Lower leg skin (tissue), 4 donors: ENCODE results near the gene KNL1. TPM values are rescaled to one million over a fixed set of nuclear protein-coding genes. Genes with fewer than 3 reads are reported as not detected.

Experiments used
- DNase-seq, 2 donors: peaks; one replicate each; pipeline ENCODE4 v3.0.0-alpha.2; 2019; ENCODE audit warnings: low spot score in 2 of 2
- H3K4me3 ChIP-seq: fragments of 200-600 bp; sonication (generic); 2 replicates; pipeline ENCODE4 v1.5.1; 2017; ENCODE audit warnings: mild to moderate bottlenecking, low read depth; ENCODE audit not compliant: poor library complexity, severe bottlenecking
- POLR2A ChIP-seq, 2 donors: fragments of 450-650 bp; IDR thresholded peaks; one replicate each; pipeline ENCODE4 v1.6.1; 2016 to 2017; ENCODE audit warnings: antibody characterized with exemption in 2 of 2, mild to moderate bottlenecking in 1 of 2, moderate library complexity in 1 of 2
- WGBS, 2 donors: methylation state at CpG; one replicate each; pipeline ENCODE4 v1.1.5; 2018; 5-methylcytosine and 5-hydroxymethylcytosine counted together
- intact Hi-C: fragments of 100-400 bp; cut with DNase I; formaldehyde crosslinking; loops from one replicate; pipeline ENCODE4 v1.15.0; 2023; ENCODE audit warnings: low total_unique reads
- total RNA-seq, 4 donors: library from RNA; depleted of rRNA; stranded (reverse); fragments of >200 nt; gene quantifications; one replicate each; pipeline ENCODE4 v1.1.0, GENCODE V29; 2016
- TF ChIP-seq, protein P1 (sequence below), 3 donors: fragments of 450-650 bp; IDR thresholded peaks; one replicate each; pipeline ENCODE4 v1.5.1; 2016; ENCODE audit warnings: antibody characterized with exemption in 3 of 3, mild to moderate bottlenecking in 3 of 3, moderate library complexity in 2 of 3

Gene KNL1
- total RNA-seq, 4 donors from 2014 or later: 0.69 to 2.7 (median 1.3) TPM

DNA sequence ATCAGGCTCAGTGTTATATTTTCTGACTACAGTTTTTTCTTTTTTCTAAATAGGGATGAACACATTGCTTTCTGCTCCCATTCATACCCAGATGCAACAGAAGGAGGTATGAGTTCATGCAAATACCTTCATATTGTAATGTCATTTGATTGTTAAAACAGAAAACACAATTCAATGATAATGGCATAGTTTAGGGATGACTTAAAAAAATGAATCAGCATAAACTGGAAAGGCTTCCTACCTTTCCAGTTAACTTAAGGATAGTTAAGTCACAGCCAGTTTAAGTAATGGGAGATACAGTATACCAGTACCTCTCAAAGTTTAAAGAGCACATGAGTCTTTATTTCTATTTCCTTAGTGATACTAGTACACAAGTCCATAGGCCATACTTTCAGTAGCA, 24.9 kb downstream of the KNL1 start:
- intact Hi-C loops: no loop called here
- H3K4me3 ChIP-seq: no peak overlapping the region
- no peak for DNase-seq
- no peak for TF ChIP-seq POLR2A (IDR thresholded peaks at IDR 0.05)
- TF ChIP-seq, protein P1, sequence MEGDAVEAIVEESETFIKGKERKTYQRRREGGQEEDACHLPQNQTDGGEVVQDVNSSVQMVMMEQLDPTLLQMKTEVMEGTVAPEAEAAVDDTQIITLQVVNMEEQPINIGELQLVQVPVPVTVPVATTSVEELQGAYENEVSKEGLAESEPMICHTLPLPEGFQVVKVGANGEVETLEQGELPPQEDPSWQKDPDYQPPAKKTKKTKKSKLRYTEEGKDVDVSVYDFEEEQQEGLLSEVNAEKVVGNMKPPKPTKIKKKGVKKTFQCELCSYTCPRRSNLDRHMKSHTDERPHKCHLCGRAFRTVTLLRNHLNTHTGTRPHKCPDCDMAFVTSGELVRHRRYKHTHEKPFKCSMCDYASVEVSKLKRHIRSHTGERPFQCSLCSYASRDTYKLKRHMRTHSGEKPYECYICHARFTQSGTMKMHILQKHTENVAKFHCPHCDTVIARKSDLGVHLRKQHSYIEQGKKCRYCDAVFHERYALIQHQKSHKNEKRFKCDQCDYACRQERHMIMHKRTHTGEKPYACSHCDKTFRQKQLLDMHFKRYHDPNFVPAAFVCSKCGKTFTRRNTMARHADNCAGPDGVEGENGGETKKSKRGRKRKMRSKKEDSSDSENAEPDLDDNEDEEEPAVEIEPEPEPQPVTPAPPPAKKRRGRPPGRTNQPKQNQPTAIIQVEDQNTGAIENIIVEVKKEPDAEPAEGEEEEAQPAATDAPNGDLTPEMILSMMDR (IDR thresholded peaks at IDR 0.05): no peak

GRCh38 chr15:40623361-40623760, 29.3 kb downstream of the KNL1 start:
- DNase-seq: no peak
- no peak for TF ChIP-seq POLR2A (IDR thresholded peaks at IDR 0.05)
- TF ChIP-seq, protein P1 (IDR thresholded peaks at IDR 0.05): no peak
- H3K4me3 ChIP-seq: no peak overlapping the region
- intact Hi-C loops: no loop called here
- 88 to 94% methylated on average over 2 of the region's 2 CpGs for WGBS, 2 donors

GRCh38 chr15:40630313-40630712, 36.3 kb downstream of the KNL1 start:
- intact Hi-C loops: no loop called here
- no peak for TF ChIP-seq POLR2A (IDR thresholded peaks at IDR 0.05)
- TF ChIP-seq, protein P1 (IDR thresholded peaks at IDR 0.05): no peak
- no peak overlapping the region for H3K4me3 ChIP-seq
- no peak for DNase-seq
- WGBS, 2 donors: 98% methylated on average over 2 of the region's 2 CpGs

DNA sequence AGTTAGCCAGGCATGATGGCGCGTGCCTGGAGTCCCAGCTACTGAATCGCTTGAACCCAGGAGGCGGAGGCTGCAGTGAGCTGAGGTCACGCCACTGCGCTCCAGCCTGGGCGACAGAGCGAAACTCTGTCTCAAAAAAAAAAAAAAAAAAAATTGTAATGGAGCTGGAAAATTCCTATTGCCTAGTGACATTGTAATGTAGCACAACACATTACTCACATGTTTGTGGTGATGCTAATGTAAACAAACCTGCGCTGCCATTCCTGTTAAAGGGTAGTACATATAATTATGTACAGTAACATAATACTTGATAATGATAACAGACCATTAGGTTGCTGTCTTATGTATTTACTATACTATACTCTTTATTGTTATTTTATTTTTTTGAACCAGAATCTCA, 39.1 kb downstream of the KNL1 start:
- WGBS, 2 donors: 83 to 92% methylated on average over 9 of the region's 9 CpGs

GRCh38 chr15:40637221-40637745, 43.2 kb downstream of the KNL1 start:
- no peak for TF ChIP-seq POLR2A (IDR thresholded peaks at IDR 0.05)
- TF ChIP-seq, protein P1 (IDR thresholded peaks at IDR 0.05): no peak
- intact Hi-C loops: no loop called here
- no peak for DNase-seq
- no peak overlapping the region for H3K4me3 ChIP-seq
- 91% methylated on average over 4 of the region's 4 CpGs for WGBS, 2 donors

More for the DNA sequence above, 39.1 kb downstream of the KNL1 start:
- no peak for DNase-seq
- TF ChIP-seq, protein P1 (IDR thresholded peaks at IDR 0.05): no peak
- TF ChIP-seq POLR2A (IDR thresholded peaks at IDR 0.05): no peak
- intact Hi-C loops: no loop called here
- no peak overlapping the region for H3K4me3 ChIP-seq

DNA sequence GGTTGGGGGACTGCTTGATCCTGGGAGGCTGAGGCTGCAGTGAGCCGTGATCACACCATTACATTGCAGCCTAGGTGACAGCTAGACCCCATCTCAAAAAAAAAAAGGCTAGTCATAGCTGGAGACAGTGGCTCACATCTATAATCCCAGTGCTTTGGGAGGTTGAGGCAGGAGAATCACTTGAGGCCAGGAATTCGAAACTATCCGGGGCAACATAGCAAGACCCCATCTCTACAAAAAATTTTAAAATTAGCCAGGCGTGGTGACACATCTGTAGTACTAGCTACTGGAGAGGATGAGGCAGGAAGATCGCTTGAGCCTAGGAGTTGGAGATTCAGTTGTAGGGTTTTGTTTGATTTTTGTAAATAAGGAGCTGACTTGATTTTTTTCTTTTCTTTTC, 45.6 kb downstream of the KNL1 start:
- intact Hi-C loops: no loop called here
- WGBS, 2 donors: 96 to 97% methylated on average over 5 of the region's 5 CpGs
- DNase-seq: no peak

More for the DNA sequence above, 45.6 kb downstream of the KNL1 start:
- TF ChIP-seq POLR2A (IDR thresholded peaks at IDR 0.05): no peak
- TF ChIP-seq, protein P1 (IDR thresholded peaks at IDR 0.05): no peak
- no peak overlapping the region for H3K4me3 ChIP-seq
